ENCODE data around the gene PRKAR1A. TPM values are rescaled to one million over a fixed set of nuclear protein-coding genes. Genes with fewer than 3 reads are reported as not detected.

The PRKAR1A gene
- polyA plus RNA-seq, 3 donors: 35.2 to 157 (median 152) TPM

GRCh38 chr17:68533887-68534694 lies 21.9 kb downstream of the PRKAR1A start:
- no peak overlapping the region for H3K27ac ChIP-seq (ENCODE audit: low read depth, low read length)
- 68 to 83% (median 75%) methylated on average over 6 of the region's 6 CpGs for WGBS, 3 donors

GRCh38 chr17:68534695-68535088 lies 22.5 kb downstream of the PRKAR1A start:
- 76 to 85% (median 79%) methylated on average over 6 of the region's 6 CpGs for WGBS, 3 donors
- no peak overlapping the region for H3K27ac ChIP-seq (ENCODE audit: low read depth, low read length)

- H3K27ac ChIP-seq (ENCODE audit: low read depth, low read length): no peak overlapping the region
- WGBS, 3 donors: 55 to 83% (median 79%) methylated on average over 3 of the region's 3 CpGs
Measured at GRCh38 chr17:68535922-68536321, 23.7 kb downstream of the PRKAR1A start.

- no peak overlapping the region for H3K27ac ChIP-seq (ENCODE audit: low read depth, low read length)
- 66 to 74% (median 66%) methylated on average over 20 of the region's 20 CpGs for WGBS, 3 donors
Measured at GRCh38 chr17:68539548-68540467, 27.6 kb downstream of the PRKAR1A start.

GRCh38 chr17:68540981-68541380 lies 28.8 kb downstream of the PRKAR1A start:
- no peak overlapping the region for H3K27ac ChIP-seq (ENCODE audit: low read depth, low read length)

GRCh38 chr17:68541816-68542215 lies 29.6 kb downstream of the PRKAR1A start:
- 83 to 90% (median 87%) methylated on average over 6 of the region's 6 CpGs for WGBS, 3 donors
- H3K27ac ChIP-seq (ENCODE audit: low read depth, low read length): no peak overlapping the region

More at GRCh38 chr17:68540981-68541380, 28.8 kb downstream of the PRKAR1A start:
- 87 to 98% (median 90%) methylated on average over 8 of the region's 8 CpGs for WGBS, 3 donors

GRCh38 chr17:68542698-68543463 lies 30.7 kb downstream of the PRKAR1A start:
- WGBS, 3 donors: 91 to 96% (median 96%) methylated on average over 13 of the region's 13 CpGs
- no peak overlapping the region for H3K27ac ChIP-seq (ENCODE audit: low read depth, low read length)

GRCh38 chr17:68544111-68544915 lies 32.1 kb downstream of the PRKAR1A start:
- no peak overlapping the region for H3K27ac ChIP-seq (ENCODE audit: low read depth, low read length)
- WGBS, 3 donors: 75 to 81% (median 77%) methylated on average over 12 of the region's 12 CpGs

- no peak overlapping the region for H3K27ac ChIP-seq (ENCODE audit: low read depth, low read length)
- 92 to 94% (median 94%) methylated on average over 4 of the region's 4 CpGs for WGBS, 3 donors
Measured at GRCh38 chr17:68556551-68556950, 44.3 kb downstream of the PRKAR1A start.

GRCh38 chr17:68559316-68559715 lies 47.1 kb downstream of the PRKAR1A start:
- no peak overlapping the region for H3K27ac ChIP-seq (ENCODE audit: low read depth, low read length)
- 3 to 10% (median 9%) methylated on average over 1 of the region's 1 CpG for WGBS, 3 donors

- no peak overlapping the region for H3K27ac ChIP-seq (ENCODE audit: low read depth, low read length)
- WGBS, 3 donors: 54 to 63% (median 57%) methylated on average over 3 of the region's 3 CpGs
Measured at GRCh38 chr17:68560966-68561720, 48.9 kb downstream of the PRKAR1A start.

- 85 to 91% (median 90%) methylated on average over 4 of the region's 4 CpGs for WGBS, 3 donors
- no peak overlapping the region for H3K27ac ChIP-seq (ENCODE audit: low read depth, low read length)
Measured at GRCh38 chr17:68562736-68563135, 50.5 kb downstream of the PRKAR1A start.

- 87 to 90% (median 87%) methylated on average over 8 of the region's 8 CpGs for WGBS, 3 donors
- no peak overlapping the region for H3K27ac ChIP-seq (ENCODE audit: low read depth, low read length)
Measured at GRCh38 chr17:68564415-68565111, 52.3 kb downstream of the PRKAR1A start.

GRCh38 chr17:68565661-68566441 lies 53.6 kb downstream of the PRKAR1A start:
- H3K27ac ChIP-seq (ENCODE audit: low read depth, low read length): no peak overlapping the region

GRCh38 chr17:68566442-68566738 lies 54.2 kb downstream of the PRKAR1A start:
- H3K27ac ChIP-seq (ENCODE audit: low read depth, low read length): no peak overlapping the region
- WGBS, 3 donors: 36 to 80% (median 47%) methylated on average over 2 of the region's 2 CpGs

More at GRCh38 chr17:68565661-68566441, 53.6 kb downstream of the PRKAR1A start:
- 50 to 87% (median 62%) methylated on average over 3 of the region's 3 CpGs for WGBS, 3 donors

- WGBS, 3 donors: 59 to 78% (median 65%) methylated on average over 3 of the region's 3 CpGs
- H3K27ac ChIP-seq (ENCODE audit: low read depth, low read length): no peak overlapping the region
Measured at GRCh38 chr17:68567035-68567434, 54.8 kb downstream of the PRKAR1A start.

Data from adipose tissue (tissue), 3 donors.